Endothelial cell of umbilical vein (primary cell): Measurements from ENCODE around the gene ACTA2. TPM values are rescaled to one million over a fixed set of nuclear protein-coding genes. Genes with fewer than 3 reads are reported as not detected.

Source experiments
- BruUV-seq: library from RNA; stranded (reverse); fragments of 400-500 nt; replicated peaks from 2 replicates; lab custom pipeline; 2021; lab: Mats Ljungman, UMichigan
- CTCF ChIA-PET: fragments of 300-600, 350-600 bp; sonication (Branson Sonifier 250); formaldehyde crosslinking; loops from one replicate; lab custom pipeline; 2021; ENCODE audit warnings: antibody characterized with exemption, inconsistent platforms; lab: Charles Lee
- POLR2A ChIA-PET: fragments of 300-600, 350-600 bp; sonication (Branson Sonifier 250); formaldehyde crosslinking; loops from one replicate; lab custom pipeline; 2021; ENCODE audit warnings: antibody characterized with exemption, inconsistent platforms; lab: Charles Lee
- DNase-seq: peaks from one replicate; pipeline ENCODE4 v3.0.0-alpha.2; 2011; ENCODE audit warnings: low read depth, low spot score
- FAIRE-seq: peaks from 2 replicates; lab custom pipeline; 2011; peaks lifted over from hg19 to GRCh38; lab: Jason Lieb, UNC
- H2AFZ ChIP-seq: 2 replicates; pipeline ENCODE4 v1.6.0; 2012; ENCODE audit warnings: low read depth, low read length, control low read depth, inconsistent platforms
- H3K27ac ChIP-seq: 2 replicates; pipeline ENCODE4 v1.5.1; 2011; ENCODE audit warnings: low read depth, mild to moderate bottlenecking, control low read depth, low read length, moderate library complexity; ENCODE audit not compliant: insufficient read depth
- H3K27me3 ChIP-seq, 2 experiments: 2 replicates each; pipeline versions ENCODE4 v1.6.0 to v1.6.1; 2011; ENCODE audit warnings: low read length in 2 of 2, mixed read lengths in 1 of 2; ENCODE audit not compliant: control insufficient read depth in 2 of 2, insufficient read depth in 2 of 2
- H3K36me3 ChIP-seq, 2 experiments: 2 replicates in 1 of 2; 3 replicates in 1 of 2; pipeline ENCODE4 v1.5.1; 2011; ENCODE audit warnings: low read length in 2 of 2, mild to moderate bottlenecking in 1 of 2, moderate library complexity in 1 of 2; ENCODE audit not compliant: control insufficient read depth in 2 of 2, insufficient read depth in 2 of 2; ENCODE audit errors: extremely low read depth in 1 of 2
- H3K4me1 ChIP-seq: 3 replicates; pipeline ENCODE4 v1.5.1; 2011; ENCODE audit warnings: mild to moderate bottlenecking, low read length; ENCODE audit not compliant: control insufficient read depth, insufficient read depth; ENCODE audit errors: extremely low read depth
- H3K4me2 ChIP-seq: 2 replicates; pipeline ENCODE4 v1.6.1; 2011; ENCODE audit warnings: low read length, control low read depth, mixed read lengths; ENCODE audit not compliant: insufficient read depth
- H3K4me3 ChIP-seq, 3 experiments: fragments of 200-600 bp in 1 of 3; sonication (generic), shearing (Covaris generic) in 1 of 3; replicated peaks in 1 of 3; 2 replicates each; pipeline ENCODE4 v1.5.1; 2011 to 2016; ENCODE audit warnings: control low read depth in 3 of 3, low read length in 3 of 3, mild to moderate bottlenecking in 2 of 3, inconsistent platforms in 1 of 3, low read depth in 1 of 3, moderate library complexity in 1 of 3; ENCODE audit not compliant: insufficient read depth in 1 of 3
- H3K79me2 ChIP-seq: 2 replicates; pipeline ENCODE4 v1.6.0; 2012; ENCODE audit warnings: low read length, inconsistent platforms; ENCODE audit not compliant: control insufficient read depth, insufficient read depth
- H3K9ac ChIP-seq: replicated peaks from 2 replicates; pipeline ENCODE3; 2011; ENCODE audit warnings: low read length, control low read depth; ENCODE audit not compliant: insufficient read depth; ENCODE audit errors: extremely low read depth
- H3K9me1 ChIP-seq: replicated peaks from 3 replicates; pipeline ENCODE4 v1.6.0; 2011; ENCODE audit warnings: mild to moderate bottlenecking, low read length; ENCODE audit not compliant: control insufficient read depth, insufficient read depth; ENCODE audit errors: extremely low read depth
- H3K9me3 ChIP-seq: replicated peaks from 2 replicates; pipeline ENCODE4 v1.5.1; 2012; ENCODE audit warnings: low read length, inconsistent platforms; ENCODE audit not compliant: control insufficient read depth, insufficient read depth
- H4K20me1 ChIP-seq: replicated peaks from 2 replicates; pipeline ENCODE3; 2011; ENCODE audit warnings: mild to moderate bottlenecking, low read length; ENCODE audit not compliant: control insufficient read depth, insufficient read depth; ENCODE audit errors: extremely low read depth
- CTCF ChIP-seq, 2 donors: IDR thresholded peaks; 1 replicate in 1 of 2; 2 replicates in 1 of 2; pipeline ENCODE4 v1.5.1; 2011; ENCODE audit warnings: low read length in 2 of 2, mild to moderate bottlenecking in 2 of 2, moderate library complexity in 2 of 2, control low read depth in 1 of 2, inconsistent platforms in 1 of 2, low read depth in 1 of 2; ENCODE audit not compliant: insufficient read depth in 1 of 2; ENCODE audit errors: extremely low read depth in 1 of 2
- EZH2 ChIP-seq: IDR thresholded peaks from 2 replicates; pipeline ENCODE4 v1.6.1; 2012; ENCODE audit warnings: borderline replicate concordance, low read depth, mild to moderate bottlenecking, moderate library complexity, low read length, inconsistent platforms; ENCODE audit not compliant: severe bottlenecking
- FOS ChIP-seq: IDR thresholded peaks from 2 replicates; pipeline ENCODE4 v1.6.1; 2011; ENCODE audit warnings: mild to moderate bottlenecking, low read length, moderate library complexity, borderline replicate concordance; ENCODE audit not compliant: insufficient read depth
- GATA2 ChIP-seq: IDR thresholded peaks from 2 replicates; pipeline ENCODE4 v1.7.0; 2011; ENCODE audit warnings: low read depth, mild to moderate bottlenecking, moderate library complexity, mixed read lengths, low read length; ENCODE audit not compliant: insufficient read length, insufficient read depth
- JUN ChIP-seq: IDR thresholded peaks from 2 replicates; pipeline ENCODE4 v1.6.1; 2011; ENCODE audit warnings: borderline replicate concordance, low read depth; ENCODE audit not compliant: insufficient read length, insufficient read depth
- MAX ChIP-seq: IDR thresholded peaks from 2 replicates; pipeline ENCODE4 v1.6.1; 2011; ENCODE audit not compliant: insufficient read depth, insufficient read length
- MYC ChIP-seq: IDR thresholded peaks from one replicate; pipeline ENCODE4 v1.6.1; 2011; ENCODE audit warnings: mild to moderate bottlenecking, low read depth, low read length
- POLR2A ChIP-seq: IDR thresholded peaks from 2 replicates; pipeline ENCODE4 v1.6.1; 2012; ENCODE audit warnings: low read depth, mild to moderate bottlenecking, control low read depth, low read length
- POLR2AphosphoS5 ChIP-seq: IDR thresholded peaks from 2 replicates; pipeline ENCODE4 v1.6.1; 2012; ENCODE audit warnings: low read depth, mild to moderate bottlenecking, control low read depth, low read length, moderate library complexity; ENCODE audit not compliant: insufficient read depth
- dilution Hi-C: fragments of 300-500 bp; cut with MboI; formaldehyde crosslinking; loops from one replicate; pipeline ENCODE4 v1.15.0; 2019; ENCODE audit warnings: low sequenced_read_pairs; ENCODE audit not compliant: extremely low pct_ligation_motif_present
- intact Hi-C: fragments of 100-400 bp; cut with micrococcal nuclease; formaldehyde crosslinking; loops from one replicate; pipeline ENCODE4 v1.10.0; 2022
- polyA plus RNA-seq, 4 experiments: library from polyadenylated mRNA; depleted of rRNA in 3 of 4; stranded (reverse) in 3 of 4; unstranded in 1 of 4; fragments of >200 nt; gene quantifications; 2 replicates each; pipeline versions ENCODE4 v1.2.1 to v1.2.3, GENCODE V29; 2011 to 2012; ENCODE audit warnings: missing spikeins in 1 of 4
- total RNA-seq: library from RNA; stranded (reverse); gene quantifications from 2 replicates; pipeline ENCODE4 v1.2.3, GENCODE V29; 2021

ACTA2 gene
- total and polyA plus RNA-seq, 2 donors (not counting 3 experiments of a cell fraction or from before 2014, with no cell fraction given), result 6.3 to 9.7 TPM

DNA sequence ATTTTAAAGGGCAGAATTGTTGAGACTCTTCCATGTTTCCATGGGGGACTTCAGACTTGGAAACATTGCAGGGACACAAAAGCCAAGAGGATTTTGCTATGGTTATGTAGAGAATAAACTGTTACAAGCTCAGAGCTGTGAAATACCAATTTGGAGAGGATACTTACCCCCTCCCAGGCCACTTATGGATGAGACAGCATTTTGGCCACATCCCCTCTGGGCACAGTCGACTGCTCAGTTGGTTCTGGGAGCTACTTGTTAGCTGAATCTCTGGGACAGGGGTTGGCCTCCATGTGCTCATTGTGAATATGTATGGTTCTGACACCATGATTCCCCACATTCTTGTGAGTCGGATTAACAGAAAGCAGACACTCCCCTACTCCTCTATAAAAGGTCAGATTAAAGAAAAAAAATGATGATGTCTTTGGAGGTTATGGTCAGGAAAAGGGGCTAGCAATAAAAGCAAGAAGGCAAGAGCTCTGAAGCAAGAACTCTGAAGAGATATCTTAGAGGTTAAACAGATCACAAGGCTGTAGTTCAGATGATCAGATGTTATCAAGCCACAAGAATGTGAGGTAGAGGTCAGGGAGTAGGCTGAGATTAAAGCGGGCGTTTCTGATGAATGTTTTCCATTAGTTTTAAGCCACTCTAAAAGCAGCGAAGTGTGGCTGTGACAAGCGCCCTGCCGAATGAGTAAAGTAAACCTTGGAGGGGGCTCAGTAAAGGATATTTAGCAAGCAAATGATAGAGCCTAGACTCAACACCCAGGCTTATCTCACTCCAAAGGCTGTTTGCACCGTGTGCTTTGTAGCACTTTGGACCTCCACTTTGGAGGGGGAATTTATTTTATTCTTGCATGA, 55.3 kb downstream of the ACTA2 start:
- Histone ChIP-seq H3K79me2 (no peaks in the 10 kb centered on the region), H3K4me3 (no peak overlapping the region), H3K9ac (no peak overlapping the region), H3K4me2 (no peak overlapping the region), H2AFZ (no peak overlapping the region), H3K9me1 (peaks cover 2% of the 10 kb centered on the region), H4K20me1 (no peaks in the 10 kb centered on the region), H3K27me3 (no peaks in the 10 kb centered on the region), H3K9me3 (no peaks in the 10 kb centered on the region), H3K36me3 (no peaks in the 10 kb centered on the region), H3K4me1 (no peaks in the 10 kb centered on the region), H3K27ac (no peak overlapping the region)
- dilution Hi-C loops, result no loop called here
- intact Hi-C loops, result no loop called here
- POLR2A ChIA-PET, result no interaction called here
- CTCF ChIA-PET, result no interaction called here
- TF ChIP-seq MAX (no peak), EZH2 (no peak), JUN (no peak), FOS (no peak), CTCF (IDR thresholded peaks at IDR 0.05; ENCODE audit: extremely low read depth in 1 of 2, insufficient read depth in 1 of 2, low read depth in 1 of 2, low read length in 2 of 2) (no peak), POLR2A (no peak), MYC (no peak), GATA2 (no peak), POLR2AphosphoS5 (no peak)
- DNase-seq (no peak), FAIRE-seq (no peak)
- no TSS peak for BruUV-seq
